Activated T-helper 2 cell treated with anti-CD3 and anti-CD28 coated beads, Interferon-gamma antibody, Interleukin-2, Interleukin-4, amounts not matched to agents 10 μg/mL and 5 μg/mL and 100 μg/mL, durations not matched to agents 14 hours and 24 hours and 36 hours (primary cell): ENCODE data around the gene RETREG2. TPM values are rescaled to one million over a fixed set of nuclear protein-coding genes. Genes with fewer than 3 reads are reported as not detected.
A peak's percentile ranks its signal among the peaks of the same experiment; 100 is the strongest.
"Not testable (repeated sequence)": the region's sequence is repeated elsewhere in the genome, so short reads cannot be mapped to it uniquely, and the experiment has no call there.

Source experiments
- DNase-seq: peaks from one replicate; pipeline ENCODE4 v3.0.0; 2021; ENCODE audit warnings: low spot score
- H3K27ac Mint-ChIP-seq: one replicate; pipeline ENCODE4 v1.8.0; 2021; ENCODE audit warnings: mixed read lengths
- H3K27me3 Mint-ChIP-seq: one replicate; pipeline ENCODE4 v1.8.0; 2021; ENCODE audit warnings: low read depth, mixed read lengths
- H3K36me3 Mint-ChIP-seq: one replicate; pipeline ENCODE4 v1.8.0; 2021; ENCODE audit warnings: low read depth, mixed read lengths
- H3K4me1 Mint-ChIP-seq: one replicate; pipeline ENCODE4 v1.8.0; 2021; ENCODE audit warnings: low read depth, mixed read lengths
- H3K4me3 Mint-ChIP-seq: one replicate; pipeline ENCODE4 v1.8.0; 2021; ENCODE audit warnings: low read depth, mild to moderate bottlenecking, moderate library complexity, mixed read lengths
- H3K9me3 Mint-ChIP-seq: one replicate; pipeline ENCODE4 v1.8.0; 2021; ENCODE audit warnings: mixed read lengths
- intact Hi-C: fragments of 100-400 bp; cut with micrococcal nuclease; formaldehyde crosslinking; loops from one replicate; pipeline ENCODE4 v1.15.1; 2023
- total RNA-seq: library from RNA; stranded (reverse); gene quantifications from 2 replicates; pipeline ENCODE4 v1.2.3, GENCODE V29; 2022

RETREG2 gene
- total RNA-seq, 1 donor from 2014 or later: 52.5 TPM

- Mint-ChIP-seq H3K27ac (no peak overlapping the region), H3K36me3 (peaks cover 46% of the 10 kb centered on the region), H3K4me1 (peaks cover 24% of the 10 kb centered on the region), H3K27me3 (no peaks in the 10 kb centered on the region), H3K9me3 (no peaks in the 10 kb centered on the region), H3K4me3 (no peak overlapping the region)
- intact Hi-C loops: no loop called here
- DNase-seq: no peak
These were observed 3.5 kb downstream of the RETREG2 start for GRCh38 chr2:219181531-219181930.

- Mint-ChIP-seq H3K9me3 (no peaks in the 10 kb centered on the region), H3K36me3 (peaks cover 51% of the 10 kb centered on the region), H3K4me1 (peaks cover 22% of the 10 kb centered on the region), H3K27ac (no peak overlapping the region), H3K27me3 (no peaks in the 10 kb centered on the region), H3K4me3 (no peak overlapping the region)
- DNase-seq: no peak
- intact Hi-C loops: no loop called here
These were observed 4.5 kb downstream of the RETREG2 start for GRCh38 chr2:219182331-219183150.

GRCh38 chr2:219183151-219183772 is 5.2 kb downstream of the RETREG2 start:
- Mint-ChIP-seq H3K36me3 (peaks cover 51% of the 10 kb centered on the region), H3K27ac (no peak overlapping the region), H3K9me3 (no peaks in the 10 kb centered on the region), H3K27me3 (no peaks in the 10 kb centered on the region), H3K4me3 (no peak overlapping the region), H3K4me1 (peaks cover 20% of the 10 kb centered on the region)
- DNase-seq: no peak
- intact Hi-C loops: no loop called here

- H3K36me3 Mint-ChIP-seq: peaks cover 51% of the 10 kb centered on the region
These were observed 6.0 kb downstream of the RETREG2 start for GRCh38 chr2:219184121-219184520.

GRCh38 chr2:219186754-219187456 is 8.8 kb downstream of the RETREG2 start:
- Mint-ChIP-seq H3K27ac (peak overlapping the region; percentile 20), H3K27me3 (no peaks in the 10 kb centered on the region), H3K4me3 (no peak overlapping the region), H3K36me3 (peaks cover 33% of the 10 kb centered on the region), H3K9me3 (no peaks in the 10 kb centered on the region), H3K4me1 (peaks cover 9% of the 10 kb centered on the region)
- no peak for DNase-seq
- intact Hi-C loops: no loop called here

More at GRCh38 chr2:219184121-219184520, 6.0 kb downstream of the RETREG2 start:
- Mint-ChIP-seq H3K27me3 (no peaks in the 10 kb centered on the region), H3K4me3 (no peak overlapping the region), H3K27ac (no peak overlapping the region), H3K4me1 (peaks cover 16% of the 10 kb centered on the region), H3K9me3 (no peaks in the 10 kb centered on the region)
- no peak for DNase-seq
- intact Hi-C loops: no loop called here

GRCh38 chr2:219197388-219197787 is 19.3 kb downstream of the RETREG2 start:
- Mint-ChIP-seq H3K4me1 (peaks cover 3% of the 10 kb centered on the region), H3K27ac (no peak overlapping the region), H3K36me3 (peaks cover 3% of the 10 kb centered on the region), H3K4me3 (no peak overlapping the region), H3K27me3 (peaks cover 8% of the 10 kb centered on the region), H3K9me3 (no peaks in the 10 kb centered on the region)
- DNase-seq: no peak
- intact Hi-C loops: no loop called here

- peaks cover 3% of the 10 kb centered on the region for H3K36me3 Mint-ChIP-seq
- H3K27me3 Mint-ChIP-seq: peaks cover 8% of the 10 kb centered on the region
- H3K4me3 Mint-ChIP-seq: no peak overlapping the region
- H3K4me1 Mint-ChIP-seq: peaks cover 3% of the 10 kb centered on the region
- intact Hi-C loops: no loop called here
- H3K9me3 Mint-ChIP-seq: no peaks in the 10 kb centered on the region
- H3K27ac Mint-ChIP-seq: no peak overlapping the region
- DNase-seq: peak; percentile 6
These were observed 20.9 kb downstream of the RETREG2 start for GRCh38 chr2:219198974-219199373.

- peak; percentile 6 for DNase-seq
- H3K4me1 Mint-ChIP-seq: peaks cover 3% of the 10 kb centered on the region
- H3K4me3 Mint-ChIP-seq: no peak overlapping the region
- intact Hi-C loops: no loop called here
- peaks cover 3% of the 10 kb centered on the region for H3K36me3 Mint-ChIP-seq
- H3K9me3 Mint-ChIP-seq: peaks cover 4% of the 10 kb centered on the region
- H3K27me3 Mint-ChIP-seq: peaks cover 8% of the 10 kb centered on the region
- no peak overlapping the region for H3K27ac Mint-ChIP-seq
These were observed 21.6 kb downstream of the RETREG2 start for GRCh38 chr2:219199470-219200211.

GRCh38 chr2:219200502-219201326 is 22.6 kb downstream of the RETREG2 start:
- H3K27me3 Mint-ChIP-seq, H3K36me3 Mint-ChIP-seq, intact Hi-C loops, H3K4me1 Mint-ChIP-seq, H3K9me3 Mint-ChIP-seq: not testable (repeated sequence)
- H3K27ac Mint-ChIP-seq: peak overlapping the region; percentile 51
- peak; percentile 7 for DNase-seq
- H3K4me3 Mint-ChIP-seq: peak overlapping the region; percentile 60

GRCh38 chr2:219201331-219201730 is 23.3 kb downstream of the RETREG2 start:
- H3K36me3 Mint-ChIP-seq, H3K27ac Mint-ChIP-seq, H3K9me3 Mint-ChIP-seq, H3K4me1 Mint-ChIP-seq, H3K4me3 Mint-ChIP-seq, H3K27me3 Mint-ChIP-seq, intact Hi-C loops: not testable (repeated sequence)
- DNase-seq: peak; percentile 2

GRCh38 chr2:219204425-219205164 is 26.5 kb downstream of the RETREG2 start:
- Mint-ChIP-seq H3K36me3 (peaks cover 17% of the 10 kb centered on the region), H3K27me3 (no peaks in the 10 kb centered on the region), H3K4me3 (no peak overlapping the region), H3K9me3 (peaks cover 7% of the 10 kb centered on the region), H3K27ac (no peak overlapping the region), H3K4me1 (peaks cover 29% of the 10 kb centered on the region)
- DNase-seq: peak; percentile 2
- intact Hi-C loops: no loop called here
